Retina (tissue), 1 donor: ENCODE results near the gene ARAF.
A peak's percentile ranks its signal among the peaks of the same experiment; 100 is the strongest.

Experiments
- DNase-seq: peaks from one replicate; pipeline ENCODE4 v3.0.0-alpha.2; 2016

ARAF gene

GRCh38 chrX:47564438-47565085 is 3.6 kb downstream of the ARAF start:
- no peak for DNase-seq

GRCh38 chrX:47566841-47567240 is 5.8 kb downstream of the ARAF start:
- no peak for DNase-seq

- no peak for DNase-seq
Measured at GRCh38 chrX:47568656-47569295, 7.8 kb downstream of the ARAF start.

DNA sequence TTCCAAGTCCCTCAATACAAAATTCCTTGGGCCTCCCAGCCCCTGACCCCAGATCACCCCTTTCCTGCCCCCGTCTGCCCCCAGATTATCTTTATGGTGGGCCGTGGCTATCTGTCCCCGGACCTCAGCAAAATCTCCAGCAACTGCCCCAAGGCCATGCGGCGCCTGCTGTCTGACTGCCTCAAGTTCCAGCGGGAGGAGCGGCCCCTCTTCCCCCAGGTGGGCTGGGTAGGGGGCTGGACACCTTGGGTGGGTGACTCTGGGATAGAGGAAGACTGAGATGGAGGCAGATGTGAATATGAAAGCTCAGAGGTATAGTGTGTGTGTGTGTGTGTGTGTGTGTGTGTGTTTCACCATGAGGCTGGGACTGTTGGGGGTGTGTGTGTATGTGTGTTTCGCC is 9.8 kb downstream of the ARAF start:
- DNase-seq, result no peak

DNA sequence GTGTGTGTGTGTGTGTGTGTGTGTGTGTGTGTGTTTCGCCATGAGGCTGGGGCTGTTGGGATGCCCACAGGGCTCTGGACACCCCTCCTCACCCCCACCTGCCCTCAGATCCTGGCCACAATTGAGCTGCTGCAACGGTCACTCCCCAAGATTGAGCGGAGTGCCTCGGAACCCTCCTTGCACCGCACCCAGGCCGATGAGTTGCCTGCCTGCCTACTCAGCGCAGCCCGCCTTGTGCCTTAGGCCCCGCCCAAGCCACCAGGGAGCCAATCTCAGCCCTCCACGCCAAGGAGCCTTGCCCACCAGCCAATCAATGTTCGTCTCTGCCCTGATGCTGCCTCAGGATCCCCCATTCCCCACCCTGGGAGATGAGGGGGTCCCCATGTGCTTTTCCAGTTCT is 10.2 kb downstream of the ARAF start:
- no peak for DNase-seq

DNA sequence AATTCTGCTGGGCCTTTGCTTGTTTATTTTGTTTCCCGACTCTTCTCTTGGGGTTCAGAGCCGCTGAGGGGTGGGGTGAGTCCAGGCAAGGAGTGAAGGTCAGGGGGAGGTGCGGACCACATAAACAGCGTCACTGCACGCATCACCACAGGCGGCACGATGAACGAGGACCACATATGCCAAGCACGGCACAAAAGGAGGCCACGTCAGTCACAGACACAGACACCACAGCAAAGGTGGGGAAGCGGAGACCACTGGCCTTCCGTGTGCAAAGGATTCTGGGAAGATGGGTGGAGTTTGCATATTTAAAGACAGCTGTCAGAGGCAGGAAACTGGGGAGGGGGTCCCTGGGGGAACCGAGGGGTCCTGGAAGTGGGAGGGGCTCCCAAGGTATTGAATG is 10.9 kb downstream of the ARAF start:
- no peak for DNase-seq

DNA sequence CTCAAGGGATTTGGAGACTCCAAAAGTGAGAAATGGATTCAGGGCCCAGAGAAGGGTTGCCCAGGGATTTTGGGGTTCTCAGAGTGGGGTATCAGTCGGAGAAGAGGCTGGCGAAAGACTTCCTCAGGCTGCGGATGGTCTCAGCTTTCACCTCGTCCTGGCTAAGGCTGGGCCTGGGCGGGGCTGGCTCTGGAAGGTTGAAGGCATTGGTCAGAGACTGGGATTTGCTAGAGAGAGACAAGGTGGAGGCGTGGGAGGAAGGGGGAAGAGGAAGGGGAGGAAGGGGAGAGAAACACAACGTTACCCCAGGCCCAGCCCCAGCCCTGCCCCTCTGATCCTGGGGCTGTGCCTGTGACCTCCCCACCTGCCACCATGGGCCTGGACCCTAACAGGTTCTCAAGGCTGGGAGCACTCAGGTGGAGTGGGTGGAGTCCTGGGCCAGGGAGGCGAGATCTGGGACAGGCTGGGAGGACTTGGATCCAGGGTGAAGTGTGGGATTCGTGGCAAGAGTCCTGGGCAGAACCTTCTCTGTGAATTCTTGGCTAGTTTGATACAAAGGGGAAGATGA is 11.9 kb downstream of the ARAF start:
- no peak for DNase-seq

- DNase-seq, result peak; percentile 61
Measured at GRCh38 chrX:47573341-47574075, 12.5 kb downstream of the ARAF start.

GRCh38 chrX:47574076-47574546 is 13.1 kb downstream of the ARAF start:
- DNase-seq, result no peak

GRCh38 chrX:47574547-47575301 is 13.7 kb downstream of the ARAF start:
- DNase-seq, result peak; percentile 36

- DNase-seq, result no peak
Measured at GRCh38 chrX:47576021-47576898, 15.3 kb downstream of the ARAF start.

GRCh38 chrX:47577424-47577823 is 16.4 kb downstream of the ARAF start:
- DNase-seq, result no peak

GRCh38 chrX:47577901-47578300 is 16.9 kb downstream of the ARAF start:
- no peak for DNase-seq

DNA sequence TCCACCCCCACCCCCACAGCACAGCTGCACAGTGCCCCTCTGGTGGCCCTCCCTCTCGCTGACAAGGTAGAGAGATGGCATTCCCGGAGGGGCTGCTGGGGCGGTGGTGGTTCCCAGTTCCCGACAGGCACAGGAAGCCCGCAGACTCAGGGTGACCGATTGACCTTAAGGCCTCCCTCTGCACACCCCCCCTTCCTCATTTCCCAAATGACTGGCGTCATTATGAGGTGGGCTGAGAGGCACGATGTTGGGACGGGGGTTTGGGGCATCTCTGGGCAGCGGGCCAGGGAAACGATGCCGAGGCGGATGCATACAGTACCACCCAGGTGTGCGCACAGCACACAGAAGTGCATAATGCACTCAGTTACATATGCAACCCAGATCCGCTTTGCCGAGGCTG is 17.7 kb downstream of the ARAF start:
- DNase-seq, result no peak

GRCh38 chrX:47579537-47579936 is 18.5 kb downstream of the ARAF start:
- no peak for DNase-seq

- peak; percentile 75 for DNase-seq
Measured at GRCh38 chrX:47581731-47582647, 21.0 kb downstream of the ARAF start, which contains the start of gene TIMP1. Gene TIMP1 (plus strand): TSS chrX:47582436. CDS start chrX:47583416, 980 bp downstream.

DNA sequence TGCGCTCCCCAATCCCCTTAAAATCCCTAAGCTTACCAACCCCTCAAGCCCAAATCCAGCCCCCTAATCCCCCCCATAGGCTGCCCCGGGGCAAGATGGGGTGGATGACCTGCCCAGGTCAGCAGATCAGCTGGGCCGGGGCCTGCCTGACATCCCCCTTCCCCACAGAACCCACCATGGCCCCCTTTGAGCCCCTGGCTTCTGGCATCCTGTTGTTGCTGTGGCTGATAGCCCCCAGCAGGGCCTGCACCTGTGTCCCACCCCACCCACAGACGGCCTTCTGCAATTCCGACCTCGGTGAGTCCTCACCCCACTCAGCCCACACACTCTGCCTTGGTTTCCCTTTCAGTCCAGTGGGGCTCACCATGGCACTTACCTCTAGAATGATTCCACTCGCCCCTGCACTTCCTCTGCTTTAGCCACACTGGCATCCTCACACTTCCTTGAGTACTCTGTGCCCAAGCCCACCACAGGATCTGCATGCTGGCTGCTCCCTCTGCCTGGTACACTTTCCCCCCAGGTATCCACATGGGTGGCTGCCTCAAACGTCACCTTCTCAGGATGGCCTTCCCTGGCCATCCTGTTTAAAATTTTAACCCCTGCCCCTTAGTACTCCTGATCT is 22.3 kb downstream of the ARAF start:
- DNase-seq, result no peak

DNA sequence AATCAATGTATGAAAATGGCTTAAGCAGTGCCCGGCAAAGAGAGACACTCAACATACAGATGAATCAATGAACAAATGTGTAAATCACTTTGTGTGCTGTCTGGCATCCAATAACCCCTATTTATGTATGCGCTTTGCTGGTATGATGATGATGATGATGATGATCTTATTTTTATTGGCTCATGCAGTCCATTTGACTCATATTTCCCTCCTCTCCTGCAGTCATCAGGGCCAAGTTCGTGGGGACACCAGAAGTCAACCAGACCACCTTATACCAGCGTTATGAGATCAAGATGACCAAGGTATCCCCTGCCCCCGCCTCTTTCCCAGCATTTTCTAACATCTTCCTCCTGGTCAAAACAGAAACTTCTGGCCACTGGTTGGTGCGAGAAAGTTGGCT is 23.7 kb downstream of the ARAF start:
- no peak for DNase-seq

DNA sequence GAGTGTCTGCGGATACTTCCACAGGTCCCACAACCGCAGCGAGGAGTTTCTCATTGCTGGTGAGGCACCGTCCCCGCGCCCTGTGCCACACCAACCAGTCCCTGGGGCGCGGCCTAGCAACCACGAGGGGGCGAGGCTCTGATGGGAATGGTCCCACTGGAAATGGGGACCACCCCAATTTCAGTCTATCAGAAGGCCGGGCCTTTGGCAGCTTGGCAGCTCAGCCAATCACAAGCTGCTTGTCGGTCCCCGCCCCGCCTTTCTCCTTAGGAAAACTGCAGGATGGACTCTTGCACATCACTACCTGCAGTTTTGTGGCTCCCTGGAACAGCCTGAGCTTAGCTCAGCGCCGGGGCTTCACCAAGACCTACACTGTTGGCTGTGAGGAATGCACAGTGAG is 24.3 kb downstream of the ARAF start:
- DNase-seq, result no peak
